HEK293 (cell line): ENCODE data around the gene PRKAR2B.

Experiments
- CTCF ChIA-PET: fragments of 350-600 bp; formaldehyde crosslinking; extraction: SDS; loops from one replicate; lab custom pipeline; 2021; ENCODE audit warnings: antibody characterized with exemption; lab: Yijun Ruan, JAX
- POLR2A ChIA-PET: fragments of 300-600 bp; formaldehyde crosslinking; extraction: SDS; loops from one replicate; lab custom pipeline; 2020; ENCODE audit warnings: antibody characterized with exemption, inconsistent platforms; lab: Yijun Ruan, JAX
- H3K27ac ChIP-seq: fragments of 200-500 bp; sonication (Bioruptor generic); 2 replicates; pipeline ENCODE4 v1.5.1; 2014; ENCODE audit warnings: low read depth, low read length, control low read depth, inconsistent platforms; ENCODE audit errors: extremely low read depth
- H3K36me3 ChIP-seq, 2 experiments: fragments of 200-500 bp in 1 of 2; sonication (Bioruptor generic) in 1 of 2; 1 replicate in 1 of 2; 2 replicates in 1 of 2; pipeline ENCODE4 v1.5.1; 2014 to 2017; ENCODE audit warnings: inconsistent platforms in 2 of 2, low read length in 2 of 2; ENCODE audit not compliant: control insufficient read depth in 2 of 2, insufficient read depth in 1 of 2
- H3K4me1 ChIP-seq: fragments of 200-500 bp; sonication (Bioruptor generic); 2 replicates; pipeline ENCODE4 v1.5.1; 2014; ENCODE audit warnings: mild to moderate bottlenecking, low read length, inconsistent platforms; ENCODE audit not compliant: control insufficient read depth, insufficient read depth
- H3K4me3 ChIP-seq: 2 replicates; pipeline ENCODE4 v1.5.1; 2011; ENCODE audit warnings: low read depth, mild to moderate bottlenecking, control low read depth, low read length, moderate library complexity
- H3K9me3 ChIP-seq: fragments of 200-500 bp; sonication (Bioruptor generic); 2 replicates; pipeline ENCODE4 v1.5.1; 2014; ENCODE audit warnings: low read depth, low read length, inconsistent platforms; ENCODE audit not compliant: control insufficient read depth, insufficient read depth
- BCL6B ChIP-seq: fragments of 450-650 bp; formaldehyde crosslinking; IDR thresholded peaks from 2 replicates; pipeline ENCODE4 v1.5.1; 2017; ENCODE audit warnings: missing biosample characterization, missing genetic modification characterization
- IKZF3 ChIP-seq: fragments of 450-650 bp; IDR thresholded peaks from 2 replicates; pipeline ENCODE4 v1.5.0; 2018; ENCODE audit warnings: missing biosample characterization, mild to moderate bottlenecking, missing genetic modification characterization, moderate library complexity
- SP7 ChIP-seq: fragments of 450-650 bp; formaldehyde crosslinking; IDR thresholded peaks from 2 replicates; pipeline ENCODE4 v1.5.1; 2016; ENCODE audit warnings: missing biosample characterization, missing genetic modification characterization
- TSHZ1 ChIP-seq: fragments of 450-650 bp; formaldehyde crosslinking; IDR thresholded peaks from 2 replicates; pipeline ENCODE4 v1.5.1; 2016; ENCODE audit warnings: missing biosample characterization, missing genetic modification characterization, borderline replicate concordance
- ZBTB1 ChIP-seq: fragments of 450-650 bp; formaldehyde crosslinking; IDR thresholded peaks from 2 replicates; pipeline ENCODE4 v1.5.1; 2016; ENCODE audit warnings: missing biosample characterization, missing genetic modification characterization
- ZFHX2 ChIP-seq: fragments of 450-650 bp; formaldehyde crosslinking; conservative IDR thresholded peaks from 2 replicates; pipeline ENCODE4 v1.5.1; 2016; ENCODE audit warnings: missing biosample characterization, missing genetic modification characterization
- ZNF114 ChIP-seq: fragments of 450-650 bp; formaldehyde crosslinking; IDR thresholded peaks from 2 replicates; pipeline ENCODE4 v1.5.0; 2017; ENCODE audit warnings: missing biosample characterization, missing genetic modification characterization
- ZNF248 ChIP-seq: fragments of 450-650 bp; formaldehyde crosslinking; IDR thresholded peaks from 2 replicates; pipeline ENCODE4 v1.5.1; 2017; ENCODE audit warnings: missing biosample characterization, missing genetic modification characterization
- ZNF26 ChIP-seq: fragments of 450-650 bp; formaldehyde crosslinking; IDR thresholded peaks from 2 replicates; pipeline ENCODE4 v1.5.1; 2016; ENCODE audit warnings: missing biosample characterization, missing genetic modification characterization
- ZNF549 ChIP-seq: fragments of 450-650 bp; IDR thresholded peaks from 2 replicates; pipeline ENCODE4 v1.5.1; 2018; ENCODE audit warnings: missing biosample characterization, missing genetic modification characterization, mild to moderate bottlenecking, inconsistent platforms, moderate library complexity
- ZNF571 ChIP-seq: fragments of 450-650 bp; formaldehyde crosslinking; IDR thresholded peaks from 2 replicates; pipeline ENCODE4 v1.5.0; 2017; ENCODE audit warnings: missing biosample characterization, missing genetic modification characterization
- ZNF585B ChIP-seq: fragments of 450-650 bp; formaldehyde crosslinking; IDR thresholded peaks from 2 replicates; pipeline ENCODE4 v1.5.1; 2016; ENCODE audit warnings: missing biosample characterization, missing genetic modification characterization
- ZNF704 ChIP-seq: fragments of 450-650 bp; formaldehyde crosslinking; IDR thresholded peaks from 2 replicates; pipeline ENCODE4 v1.5.1; 2016; ENCODE audit warnings: missing biosample characterization, missing genetic modification characterization
- ZNF768 ChIP-seq: fragments of 450-650 bp; formaldehyde crosslinking; IDR thresholded peaks from 2 replicates; pipeline ENCODE4 v1.5.1; 2018; ENCODE audit warnings: missing biosample characterization, mild to moderate bottlenecking, missing genetic modification characterization
- ZNF776 ChIP-seq: fragments of 450-650 bp; formaldehyde crosslinking; IDR thresholded peaks from 2 replicates; pipeline ENCODE4 v1.5.0; 2017; ENCODE audit warnings: missing biosample characterization, missing genetic modification characterization, borderline replicate concordance
- ZNF791 ChIP-seq: fragments of 450-650 bp; formaldehyde crosslinking; IDR thresholded peaks from 2 replicates; pipeline ENCODE4 v1.5.1; 2016; ENCODE audit warnings: missing biosample characterization, missing genetic modification characterization
- ZSCAN5A ChIP-seq: fragments of 450-650 bp; formaldehyde crosslinking; IDR thresholded peaks from 2 replicates; pipeline ENCODE4 v1.5.1; 2016; ENCODE audit warnings: missing biosample characterization, missing genetic modification characterization

Gene PRKAR2B

GRCh38 chr7:107025449-107026103 is 18.9 kb upstream of the PRKAR2B start:
- Histone ChIP-seq H3K9me3 (no peaks in the 10 kb centered on the region), H3K4me1 (peaks cover 3% of the 10 kb centered on the region; the same call in 1 of the 2 replicates), H3K4me3 (no peak overlapping the region), H3K36me3 (no peaks in the 10 kb centered on the region), H3K27ac (no peak overlapping the region)
- no peak for TF ChIP-seq IKZF3 (tag by site-specific recombination)
- no peak for TF ChIP-seq ZNF248 (tag by site-specific recombination)
- TF ChIP-seq BCL6B (tag by site-specific recombination), result no peak
- TF ChIP-seq ZNF791, result no peak
- no peak for TF ChIP-seq ZNF549 (tag by site-specific recombination)
- no peak for TF ChIP-seq ZNF704
- TF ChIP-seq ZNF26 (tag by site-specific recombination), result no peak
- TF ChIP-seq TSHZ1 (tag by site-specific recombination), result no peak
- TF ChIP-seq ZNF585B (tag by site-specific recombination), result no peak
- TF ChIP-seq SP7, result no peak
- no peak for TF ChIP-seq ZBTB1
- TF ChIP-seq ZNF768 (tag by site-specific recombination), result no peak
- no peak for TF ChIP-seq ZNF114 (tag by site-specific recombination)
- TF ChIP-seq ZNF571 (tag by site-specific recombination), result no peak
- TF ChIP-seq ZNF776 (tag by site-specific recombination), result no peak
- TF ChIP-seq ZSCAN5A (tag by site-specific recombination), result no peak
- no peak for TF ChIP-seq ZFHX2 (tag by site-specific recombination)
- CTCF ChIA-PET, result interaction anchor here (1.1 kb wide), 1 partner anchor 47 kb away, joined by 3 read pairs; no protein-coding TSS in a partner anchor
- POLR2A ChIA-PET, result no interaction called here
